ENCODE results near the gene BAZ2B. TPM values are rescaled to one million over a fixed set of nuclear protein-coding genes. Genes with fewer than 3 reads are reported as not detected.

BAZ2B gene
- total and polyA plus RNA-seq, 3 donors from 2014 or later, result 23.5 to 132 (median 119) TPM

DNA sequence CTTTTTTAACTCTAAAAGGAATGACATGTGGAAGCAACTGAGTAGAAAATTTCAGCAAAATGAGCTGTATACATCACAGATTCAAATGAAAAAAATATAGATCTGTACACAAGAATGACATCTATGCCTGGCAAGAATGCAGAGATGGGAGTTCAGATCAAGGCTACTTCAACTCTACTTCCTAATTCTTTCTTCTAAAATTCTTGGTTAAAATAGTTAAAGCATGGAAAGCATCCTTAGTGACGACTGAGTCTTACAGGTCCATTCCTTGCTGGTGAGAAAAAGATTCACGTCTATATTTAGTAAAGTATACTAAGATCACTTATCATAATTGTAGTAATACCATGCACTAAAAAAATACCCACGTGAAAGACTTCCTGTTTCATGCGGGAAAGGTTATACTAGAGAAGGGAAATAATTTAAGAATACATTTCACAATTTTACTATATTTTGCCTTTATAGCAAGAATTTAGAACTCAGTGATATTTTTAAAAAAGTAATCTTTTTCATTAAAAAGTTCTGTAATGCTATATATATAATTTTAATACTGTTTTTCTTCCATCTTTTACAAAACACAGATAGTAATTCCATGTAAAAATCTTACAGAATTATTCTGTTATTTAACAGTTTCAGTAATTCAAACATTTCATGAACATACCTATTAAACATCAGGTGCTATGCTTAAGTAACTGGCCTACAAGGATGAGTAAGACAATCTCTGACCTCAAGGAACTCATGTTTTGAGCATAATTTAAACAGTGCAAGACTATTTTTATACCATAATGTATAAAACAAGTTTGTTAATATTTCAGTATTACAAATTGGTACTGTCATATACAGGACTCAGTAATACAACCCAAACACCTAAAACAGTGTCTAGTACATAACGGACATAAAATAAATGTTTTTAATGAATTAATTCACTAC lies 159.6 kb downstream of the BAZ2B start:
- H3K27ac ChIP-seq, result no peak overlapping the region
- H3K9me3 ChIP-seq, result no peaks in the 10 kb centered on the region
- no peak for DNase-seq
- no peaks in the 10 kb centered on the region for H3K36me3 ChIP-seq (ENCODE audit: low read depth, missing control alignments)
- H3K4me3 ChIP-seq, result no peak overlapping the region
- H3K27me3 ChIP-seq, result no peaks in the 10 kb centered on the region
- no peaks in the 10 kb centered on the region for H3K4me1 ChIP-seq
- no peak for TF ChIP-seq POLR2A (IDR thresholded peaks at IDR 0.05)
- TF ChIP-seq, protein P1, sequence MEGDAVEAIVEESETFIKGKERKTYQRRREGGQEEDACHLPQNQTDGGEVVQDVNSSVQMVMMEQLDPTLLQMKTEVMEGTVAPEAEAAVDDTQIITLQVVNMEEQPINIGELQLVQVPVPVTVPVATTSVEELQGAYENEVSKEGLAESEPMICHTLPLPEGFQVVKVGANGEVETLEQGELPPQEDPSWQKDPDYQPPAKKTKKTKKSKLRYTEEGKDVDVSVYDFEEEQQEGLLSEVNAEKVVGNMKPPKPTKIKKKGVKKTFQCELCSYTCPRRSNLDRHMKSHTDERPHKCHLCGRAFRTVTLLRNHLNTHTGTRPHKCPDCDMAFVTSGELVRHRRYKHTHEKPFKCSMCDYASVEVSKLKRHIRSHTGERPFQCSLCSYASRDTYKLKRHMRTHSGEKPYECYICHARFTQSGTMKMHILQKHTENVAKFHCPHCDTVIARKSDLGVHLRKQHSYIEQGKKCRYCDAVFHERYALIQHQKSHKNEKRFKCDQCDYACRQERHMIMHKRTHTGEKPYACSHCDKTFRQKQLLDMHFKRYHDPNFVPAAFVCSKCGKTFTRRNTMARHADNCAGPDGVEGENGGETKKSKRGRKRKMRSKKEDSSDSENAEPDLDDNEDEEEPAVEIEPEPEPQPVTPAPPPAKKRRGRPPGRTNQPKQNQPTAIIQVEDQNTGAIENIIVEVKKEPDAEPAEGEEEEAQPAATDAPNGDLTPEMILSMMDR (IDR thresholded peaks at IDR 0.05), result no peak
- 51 to 68% methylated on average over 5 of the region's 5 CpGs for WGBS, 2 donors
- intact Hi-C loops (cut with DNase I; ENCODE audit: low total_unique reads), result no loop called here

DNA sequence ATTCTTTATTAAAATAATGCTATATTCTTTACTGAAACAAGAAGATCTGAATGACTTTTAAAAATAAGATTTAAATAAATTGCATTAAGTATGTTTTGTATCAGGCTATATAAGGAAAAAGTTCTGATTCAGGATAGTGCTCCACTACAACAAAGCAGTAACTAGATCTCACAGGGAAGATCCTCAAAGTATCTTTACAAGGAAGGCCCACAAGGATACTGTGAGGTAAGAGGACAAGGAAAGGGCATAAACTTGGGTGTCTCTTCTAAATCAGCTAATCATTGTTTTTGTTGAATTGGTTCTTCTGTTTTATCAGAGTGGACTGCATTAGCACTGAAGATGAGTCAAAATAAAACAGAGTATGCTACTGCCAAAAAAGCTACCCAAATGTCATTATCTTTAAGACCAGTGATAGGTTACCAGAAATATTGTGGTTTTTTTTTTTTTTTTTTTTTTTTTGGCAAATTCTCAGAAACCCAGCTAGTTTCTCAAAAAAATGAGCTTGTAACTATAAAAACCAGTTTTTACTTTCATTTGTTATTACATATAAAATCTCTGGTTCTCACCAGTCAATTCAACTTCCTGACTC lies 160.9 kb downstream of the BAZ2B start:
- Histone ChIP-seq H3K9me3 (no peaks in the 10 kb centered on the region), H3K36me3 (ENCODE audit: low read depth, missing control alignments) (no peaks in the 10 kb centered on the region), H3K27ac (no peak overlapping the region), H3K4me1 (no peaks in the 10 kb centered on the region), H3K27me3 (no peaks in the 10 kb centered on the region), H3K4me3 (no peak overlapping the region)
- no peak for DNase-seq
- intact Hi-C loops (cut with DNase I; ENCODE audit: low total_unique reads), result no loop called here
- TF ChIP-seq POLR2A (IDR thresholded peaks at IDR 0.05), result no peak
- TF ChIP-seq, protein P1 (IDR thresholded peaks at IDR 0.05), result no peak

DNA sequence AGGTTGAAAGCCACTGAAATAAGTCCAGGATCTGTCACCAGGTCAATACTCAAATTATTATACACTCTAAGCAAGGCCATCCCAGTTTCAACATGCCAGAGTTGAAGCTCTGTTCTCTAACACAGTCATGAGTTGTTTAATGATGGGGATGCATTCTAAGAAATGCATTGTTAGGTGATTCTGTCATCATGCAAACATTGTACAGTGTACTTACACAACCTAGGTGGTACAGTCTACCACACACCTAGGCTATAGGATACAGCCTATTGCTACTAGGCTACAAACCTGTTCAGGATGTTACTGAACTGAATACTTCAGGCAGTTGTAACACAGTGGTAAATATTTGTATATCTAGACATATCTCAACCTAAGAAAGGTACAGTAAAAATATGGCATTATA lies 162.2 kb downstream of the BAZ2B start:
- H3K36me3 ChIP-seq (ENCODE audit: low read depth, missing control alignments), result no peaks in the 10 kb centered on the region
- TF ChIP-seq POLR2A (IDR thresholded peaks at IDR 0.05), result no peak
- TF ChIP-seq, protein P1 (IDR thresholded peaks at IDR 0.05), result no peak
- DNase-seq, result no peak
- H3K27me3 ChIP-seq, result no peaks in the 10 kb centered on the region
- no peaks in the 10 kb centered on the region for H3K4me1 ChIP-seq
- intact Hi-C loops (cut with DNase I; ENCODE audit: low total_unique reads), result no loop called here
- no peaks in the 10 kb centered on the region for H3K9me3 ChIP-seq
- no peak overlapping the region for H3K27ac ChIP-seq
- H3K4me3 ChIP-seq, result no peak overlapping the region

DNA sequence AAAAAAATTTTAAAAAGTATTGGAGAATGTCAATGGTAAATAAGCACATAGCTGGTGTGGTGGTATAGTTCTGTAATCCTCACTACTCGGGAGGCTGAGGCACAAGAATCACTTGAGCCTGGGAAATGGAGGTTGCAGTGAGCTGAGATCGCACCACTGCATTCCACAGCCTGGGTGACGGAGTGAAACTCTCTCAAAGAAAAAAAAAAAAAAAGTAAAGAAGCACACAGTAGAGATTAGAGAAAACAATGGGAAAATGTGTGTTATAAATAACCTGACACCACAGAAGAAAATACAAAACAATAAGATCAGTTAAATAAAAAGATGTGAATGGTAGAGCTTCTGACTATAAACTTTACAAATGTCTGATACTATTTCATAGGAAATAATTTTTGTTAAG lies 166.2 kb downstream of the BAZ2B start:
- intact Hi-C loops (cut with DNase I; ENCODE audit: low total_unique reads), result no loop called here
- Histone ChIP-seq H3K27ac (no peak overlapping the region), H3K4me1 (no peaks in the 10 kb centered on the region), H3K27me3 (no peaks in the 10 kb centered on the region), H3K9me3 (no peaks in the 10 kb centered on the region), H3K4me3 (no peak overlapping the region), H3K36me3 (ENCODE audit: low read depth, missing control alignments) (no peaks in the 10 kb centered on the region)
- no peak for DNase-seq
- TF ChIP-seq, protein P1 (IDR thresholded peaks at IDR 0.05), result no peak
- TF ChIP-seq POLR2A (IDR thresholded peaks at IDR 0.05), result no peak
- 77 to 81% methylated on average over 3 of the region's 3 CpGs for WGBS, 2 donors

Measured in testis (tissue), 3 donors.